SK-N-SH treated with all-trans-retinoic acid at 6 μM for 48 hours (cell line): ENCODE results near the gene CFDP1.

ENCODE experiments used
- ARNTL ChIP-seq: fragments of 450-650 bp; formaldehyde crosslinking; IDR thresholded peaks from 2 replicates; pipeline ENCODE4 v1.5.0; 2020; ENCODE audit warnings: low read depth, mild to moderate bottlenecking, moderate library complexity, borderline replicate concordance
- ESRRG ChIP-seq: fragments of 250-450 bp; sonication (Bioruptor Pico); IDR thresholded peaks from 2 replicates; pipeline ENCODE4 v1.6.1; 2021; ENCODE audit warnings: mild to moderate bottlenecking
- PATZ1 ChIP-seq: fragments of 250-450 bp; sonication (Bioruptor Pico); IDR thresholded peaks from 2 replicates; pipeline ENCODE4 v1.8.0; 2020; ENCODE audit warnings: mild to moderate bottlenecking, moderate library complexity, borderline replicate concordance
- PPARA ChIP-seq: fragments of 250-450 bp; sonication (Bioruptor Pico); IDR thresholded peaks from 2 replicates; pipeline ENCODE4 v1.5.0; 2020; ENCODE audit warnings: mild to moderate bottlenecking, borderline replicate concordance
- TOX ChIP-seq: fragments of 250-450 bp; sonication (Bioruptor Pico); IDR thresholded peaks from 2 replicates; pipeline ENCODE4 v1.8.0; 2021; ENCODE audit warnings: mild to moderate bottlenecking, moderate library complexity, borderline replicate concordance
- ZFP3 ChIP-seq: fragments of 250-450 bp; sonication (Bioruptor Pico); IDR thresholded peaks from 2 replicates; pipeline ENCODE4 v1.5.0; 2020; ENCODE audit warnings: mild to moderate bottlenecking, moderate library complexity

- TF ChIP-seq ZFP3: no peak
- TF ChIP-seq PPARA (CRISPR knock-in tag): no peak
- no peak for TF ChIP-seq PATZ1 (CRISPR knock-in tag)
- no peak for TF ChIP-seq ESRRG
- no peak for TF ChIP-seq TOX (CRISPR knock-in tag)
- no peak for TF ChIP-seq ARNTL (CRISPR knock-in tag)
Measured at GRCh38 chr16:75372236-75372856, 61.0 kb downstream of the CFDP1 start.
